RKO (cell line): ENCODE measurements around the gene SRM.
A peak's percentile ranks its signal among the peaks of the same experiment; 100 is the strongest.
"Not testable (repeated sequence)": the region's sequence is repeated elsewhere in the genome, so short reads cannot be mapped to it uniquely, and the experiment has no call there.

Experiments
- DNase-seq: peaks from one replicate; pipeline ENCODE4 v3.0.0-alpha.2; 2016; ENCODE audit warnings: low spot score

The SRM gene

GRCh38 chr1:11064942-11065341 is 5.1 kb upstream of the SRM start:
- no peak for DNase-seq

- DNase-seq = peak; percentile 62
These were observed 4.2 kb upstream of the SRM start for GRCh38 chr1:11063937-11064537.

- peak; percentile 53 for DNase-seq
These were observed 3.2 kb upstream of the SRM start for GRCh38 chr1:11062965-11063401.

GRCh38 chr1:11061652-11062365 is 2.0 kb upstream of the SRM start:
- no peak for DNase-seq

- DNase-seq = peak; percentile 44
These were observed 457 bp downstream of the SRM start for GRCh38 chr1:11059155-11059967.

GRCh38 chr1:11058595-11059154 is 1.1 kb downstream of the SRM start:
- DNase-seq = no peak

- DNase-seq = no peak
These were observed 1.8 kb downstream of the SRM start for GRCh38 chr1:11058026-11058425.

GRCh38 chr1:11057477-11057876 is 2.3 kb downstream of the SRM start:
- DNase-seq = no peak

GRCh38 chr1:11056504-11056903 is 3.3 kb downstream of the SRM start:
- DNase-seq = no peak

- no peak for DNase-seq
These were observed 4.1 kb downstream of the SRM start for GRCh38 chr1:11055676-11056075.

GRCh38 chr1:11054666-11055065 is 5.2 kb downstream of the SRM start:
- DNase-seq = no peak

GRCh38 chr1:11054181-11054580 is 5.6 kb downstream of the SRM start:
- no peak for DNase-seq

GRCh38 chr1:11053758-11054137 is 6.1 kb downstream of the SRM start:
- DNase-seq = peak; percentile 45

GRCh38 chr1:11052839-11053757 is 6.7 kb downstream of the SRM start:
- no peak for DNase-seq

GRCh38 chr1:11051781-11052511 is 7.9 kb downstream of the SRM start:
- no peak for DNase-seq

GRCh38 chr1:11051121-11051520 is 8.7 kb downstream of the SRM start:
- not testable (repeated sequence) for DNase-seq

- DNase-seq = no peak
These were observed 13.0 kb downstream of the SRM start, which contains the start of gene MASP2 for GRCh38 chr1:11046625-11047365. MASP2 (minus strand) TSS chr1:11047239; CDS start chr1:11047207, 32 bp downstream.

- DNase-seq = no peak
These were observed 13.6 kb downstream of the SRM start for GRCh38 chr1:11046270-11046566.

GRCh38 chr1:11045428-11046269 is 14.2 kb downstream of the SRM start:
- no peak for DNase-seq
